Activated CD8-positive, alpha-beta memory T cell treated with anti-CD3 and anti-CD28 coated beads for 48 hours (primary cell): ENCODE results near the gene RPS15.

ENCODE experiments used
- DNase-seq, 3 experiments: peaks; one replicate each; pipeline ENCODE4 v3.0.0-alpha.2; 2020; ENCODE audit warnings: low read depth in 2 of 3, low spot score in 2 of 3

The RPS15 gene

GRCh38 chr19:1401889-1402217 lies 36.3 kb upstream of the RPS15 start:
- no peak for DNase-seq

GRCh38 chr19:1402411-1403070 lies 35.7 kb upstream of the RPS15 start:
- DNase-seq: no peak

- DNase-seq: peak; percentile 95 to 100 (median 97)
These were observed 31.2 kb upstream of the RPS15 start for GRCh38 chr19:1406774-1407527.

GRCh38 chr19:1407528-1408299 lies 30.5 kb upstream of the RPS15 start, which contains the start of gene DAZAP1:
Gene DAZAP1, plus strand, starts transcription at chr19:1407586. Its CDS starts 188 bp downstream, at chr19:1407774.
- DNase-seq: peak; percentile 24 to 31 (median 30)

GRCh38 chr19:1408300-1409203 lies 29.6 kb upstream of the RPS15 start:
- DNase-seq: peak in 2 of 3 experiments; percentile 30 to 36

- no peak for DNase-seq
These were observed 28.8 kb upstream of the RPS15 start for GRCh38 chr19:1409204-1410005.

GRCh38 chr19:1410136-1410786 lies 27.9 kb upstream of the RPS15 start:
- no peak for DNase-seq

GRCh38 chr19:1410789-1411188 lies 27.4 kb upstream of the RPS15 start:
- no peak for DNase-seq

GRCh38 chr19:1411255-1412191 lies 26.7 kb upstream of the RPS15 start:
- no peak for DNase-seq

GRCh38 chr19:1412323-1412923 lies 25.8 kb upstream of the RPS15 start:
- DNase-seq: no peak

GRCh38 chr19:1412995-1413800 lies 25.0 kb upstream of the RPS15 start:
- no peak for DNase-seq

- no peak for DNase-seq
These were observed 22.0 kb upstream of the RPS15 start for GRCh38 chr19:1416014-1416841.

GRCh38 chr19:1417145-1417544 lies 21.1 kb upstream of the RPS15 start:
- DNase-seq: no peak

- DNase-seq: no peak
These were observed 20.3 kb upstream of the RPS15 start for GRCh38 chr19:1417681-1418495.

GRCh38 chr19:1418496-1418775 lies 19.8 kb upstream of the RPS15 start:
- DNase-seq: no peak
